ENCODE measurements around the gene CYP2C18. TPM values are rescaled to one million over a fixed set of nuclear protein-coding genes. Genes with fewer than 3 reads are reported as not detected.

CYP2C18 gene
- total RNA-seq, 1 experiment from 2014 or later = 0.17 TPM

DNA sequence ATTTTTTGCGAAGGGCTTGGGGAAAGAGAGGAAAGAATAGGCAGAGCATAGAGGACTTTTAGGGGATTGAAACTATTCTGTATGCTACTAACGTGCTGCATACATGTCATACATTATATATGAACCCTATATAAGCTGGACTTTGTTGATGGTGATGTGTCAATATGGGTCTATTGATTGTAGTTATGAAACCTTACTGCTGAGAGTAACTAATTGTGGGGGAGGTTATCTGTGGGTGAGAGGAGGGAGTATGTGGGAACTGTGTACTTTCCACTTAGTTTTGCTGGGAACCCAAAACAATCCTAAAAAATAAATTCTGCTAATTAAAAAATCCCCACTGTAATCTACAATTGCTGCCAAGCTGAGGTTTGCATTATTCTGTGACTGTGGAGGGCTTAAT, 63.6 kb downstream of the CYP2C18 start:
- RAD21 ChIA-PET (ENCODE audit: low non-redundant PET in 1 of 2, low total read pairs in 2 of 2, uncharacterized antibody in 2 of 2, unreplicated experiment in 2 of 2) = no interaction called here
- no peak overlapping the region for H3K27ac ChIP-seq (ENCODE audit: low read depth, low read length)
- DNase-seq (ENCODE audit: low read depth, low spot score) = no peak

GRCh38 chr10:94747838-94748237, 64.3 kb downstream of the CYP2C18 start:
- ChIA-PET POLR2A (no interaction called here), RAD21 (ENCODE audit: low non-redundant PET in 1 of 2, low total read pairs in 2 of 2, uncharacterized antibody in 2 of 2, unreplicated experiment in 2 of 2) (no interaction called here), CTCF (no interaction called here)
- intact Hi-C loops (cut with micrococcal nuclease) = no loop called here
- Histone ChIP-seq H4K20me1 (ENCODE audit: insufficient read depth) (no peaks in the 10 kb centered on the region), H3K27me3 (ENCODE audit: insufficient read depth, low read length) (no peaks in the 10 kb centered on the region), H3K36me3 (ENCODE audit: control insufficient read depth in 1 of 2, insufficient read depth in 2 of 2, low read length in 2 of 2) (no peaks in the 10 kb centered on the region), H3K27ac (ENCODE audit: low read depth, low read length) (no peak overlapping the region), H3K9ac (ENCODE audit: low read length) (no peak overlapping the region), H3K4me1 (ENCODE audit: control insufficient read depth in 1 of 2, insufficient read depth in 2 of 2, low read length in 2 of 2) (no peaks in the 10 kb centered on the region), H3K4me3 (replicated peaks in 1 of 2; ENCODE audit: low read depth in 1 of 2, low read length in 2 of 2) (no peak overlapping the region), H3K79me2 (ENCODE audit: insufficient read depth, low read length) (no peaks in the 10 kb centered on the region), H2AFZ (ENCODE audit: low read depth, low read length, poor library complexity, severe bottlenecking) (no peak overlapping the region), H3K4me2 (ENCODE audit: low read length) (no peak overlapping the region), H3K9me3 (ENCODE audit: control insufficient read depth in 1 of 2, insufficient read depth in 1 of 2, low read depth in 1 of 2, low read length in 2 of 2) (no peaks in the 10 kb centered on the region), H3K9me2 (ENCODE audit: insufficient read depth) (no peaks in the 10 kb centered on the region)
- TF ChIP-seq YY1 (IDR thresholded peaks at IDR 0.05; ENCODE audit: extremely low read depth, insufficient replicate concordance, low read depth, low read length) (no peak), ZFX (IDR thresholded peaks at IDR 0.05) (no peak), FOSL1 (IDR thresholded peaks at IDR 0.05; ENCODE audit: low read depth) (no peak), TCF7L2 (IDR thresholded peaks at IDR 0.05; ENCODE audit: borderline replicate concordance, extremely low read depth, insufficient read depth, insufficient read length) (no peak), ZNF274 (IDR thresholded peaks at IDR 0.05; ENCODE audit: low read depth, low read length) (no peak), EZH2 (IDR thresholded peaks at IDR 0.05) (no peak), EZH2phosphoT487 (IDR thresholded peaks at IDR 0.05; ENCODE audit: borderline replicate concordance) (no peak)
- TF ChIP-seq, protein P1, sequence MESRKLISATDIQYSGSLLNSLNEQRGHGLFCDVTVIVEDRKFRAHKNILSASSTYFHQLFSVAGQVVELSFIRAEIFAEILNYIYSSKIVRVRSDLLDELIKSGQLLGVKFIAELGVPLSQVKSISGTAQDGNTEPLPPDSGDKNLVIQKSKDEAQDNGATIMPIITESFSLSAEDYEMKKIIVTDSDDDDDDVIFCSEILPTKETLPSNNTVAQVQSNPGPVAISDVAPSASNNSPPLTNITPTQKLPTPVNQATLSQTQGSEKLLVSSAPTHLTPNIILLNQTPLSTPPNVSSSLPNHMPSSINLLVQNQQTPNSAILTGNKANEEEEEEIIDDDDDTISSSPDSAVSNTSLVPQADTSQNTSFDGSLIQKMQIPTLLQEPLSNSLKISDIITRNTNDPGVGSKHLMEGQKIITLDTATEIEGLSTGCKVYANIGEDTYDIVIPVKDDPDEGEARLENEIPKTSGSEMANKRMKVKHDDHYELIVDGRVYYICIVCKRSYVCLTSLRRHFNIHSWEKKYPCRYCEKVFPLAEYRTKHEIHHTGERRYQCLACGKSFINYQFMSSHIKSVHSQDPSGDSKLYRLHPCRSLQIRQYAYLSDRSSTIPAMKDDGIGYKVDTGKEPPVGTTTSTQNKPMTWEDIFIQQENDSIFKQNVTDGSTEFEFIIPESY (IDR thresholded peaks at IDR 0.05; ENCODE audit: extremely low read depth, insufficient replicate concordance, low read length) = no peak
- DNase-seq (ENCODE audit: low read depth, low spot score) (no peak), ATAC-seq (no peak)
- BruUV-seq (replicated peaks) = no TSS peak

More for the DNA sequence above, 63.6 kb downstream of the CYP2C18 start:
- no peak for ATAC-seq
- Histone ChIP-seq H3K4me1 (ENCODE audit: control insufficient read depth in 1 of 2, insufficient read depth in 2 of 2, low read length in 2 of 2) (no peaks in the 10 kb centered on the region), H2AFZ (ENCODE audit: low read depth, low read length, poor library complexity, severe bottlenecking) (no peak overlapping the region), H3K4me2 (ENCODE audit: low read length) (no peak overlapping the region), H3K79me2 (ENCODE audit: insufficient read depth, low read length) (no peaks in the 10 kb centered on the region), H4K20me1 (ENCODE audit: insufficient read depth) (no peaks in the 10 kb centered on the region), H3K36me3 (ENCODE audit: control insufficient read depth in 1 of 2, insufficient read depth in 2 of 2, low read length in 2 of 2) (no peaks in the 10 kb centered on the region), H3K9ac (ENCODE audit: low read length) (no peak overlapping the region), H3K9me2 (ENCODE audit: insufficient read depth) (no peaks in the 10 kb centered on the region), H3K9me3 (ENCODE audit: control insufficient read depth in 1 of 2, insufficient read depth in 1 of 2, low read depth in 1 of 2, low read length in 2 of 2) (no peaks in the 10 kb centered on the region), H3K4me3 (replicated peaks in 1 of 2; ENCODE audit: low read depth in 1 of 2, low read length in 2 of 2) (no peak overlapping the region), H3K27me3 (ENCODE audit: insufficient read depth, low read length) (no peaks in the 10 kb centered on the region)
- intact Hi-C loops (cut with micrococcal nuclease) = no loop called here
- POLR2A ChIA-PET = no interaction called here
- TF ChIP-seq, protein P2, sequence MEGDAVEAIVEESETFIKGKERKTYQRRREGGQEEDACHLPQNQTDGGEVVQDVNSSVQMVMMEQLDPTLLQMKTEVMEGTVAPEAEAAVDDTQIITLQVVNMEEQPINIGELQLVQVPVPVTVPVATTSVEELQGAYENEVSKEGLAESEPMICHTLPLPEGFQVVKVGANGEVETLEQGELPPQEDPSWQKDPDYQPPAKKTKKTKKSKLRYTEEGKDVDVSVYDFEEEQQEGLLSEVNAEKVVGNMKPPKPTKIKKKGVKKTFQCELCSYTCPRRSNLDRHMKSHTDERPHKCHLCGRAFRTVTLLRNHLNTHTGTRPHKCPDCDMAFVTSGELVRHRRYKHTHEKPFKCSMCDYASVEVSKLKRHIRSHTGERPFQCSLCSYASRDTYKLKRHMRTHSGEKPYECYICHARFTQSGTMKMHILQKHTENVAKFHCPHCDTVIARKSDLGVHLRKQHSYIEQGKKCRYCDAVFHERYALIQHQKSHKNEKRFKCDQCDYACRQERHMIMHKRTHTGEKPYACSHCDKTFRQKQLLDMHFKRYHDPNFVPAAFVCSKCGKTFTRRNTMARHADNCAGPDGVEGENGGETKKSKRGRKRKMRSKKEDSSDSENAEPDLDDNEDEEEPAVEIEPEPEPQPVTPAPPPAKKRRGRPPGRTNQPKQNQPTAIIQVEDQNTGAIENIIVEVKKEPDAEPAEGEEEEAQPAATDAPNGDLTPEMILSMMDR (IDR thresholded peaks at IDR 0.05 in 2 of 3, conservative IDR thresholded peaks at IDR 0.05 in 1 of 3; ENCODE audit: borderline replicate concordance in 1 of 3, insufficient read depth in 1 of 3, low read depth in 2 of 3, low read length in 2 of 3) = no peak
- TF ChIP-seq SP1 (IDR thresholded peaks at IDR 0.05; ENCODE audit: low read depth) = no peak
- TF ChIP-seq EGR1 (IDR thresholded peaks at IDR 0.05; ENCODE audit: low read depth) = no peak
- TF ChIP-seq ELF1 (IDR thresholded peaks at IDR 0.05; ENCODE audit: borderline replicate concordance, low read depth) = no peak
- no peak for TF ChIP-seq POLR2A (IDR thresholded peaks at IDR 0.05; ENCODE audit: borderline replicate concordance, extremely low read depth, insufficient read depth, insufficient read length)
- TF ChIP-seq, protein P3, sequence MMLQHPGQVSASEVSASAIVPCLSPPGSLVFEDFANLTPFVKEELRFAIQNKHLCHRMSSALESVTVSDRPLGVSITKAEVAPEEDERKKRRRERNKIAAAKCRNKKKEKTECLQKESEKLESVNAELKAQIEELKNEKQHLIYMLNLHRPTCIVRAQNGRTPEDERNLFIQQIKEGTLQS (IDR thresholded peaks at IDR 0.05) = no peak
- no peak for TF ChIP-seq ZNF274 (IDR thresholded peaks at IDR 0.05; ENCODE audit: low read depth, low read length)
- no TSS peak for BruUV-seq (replicated peaks)
- CTCF ChIA-PET = no interaction called here
